IMR-90 (cell line): Measurements from ENCODE around the gene CHPT1. TPM values are rescaled to one million over a fixed set of nuclear protein-coding genes. Genes with fewer than 3 reads are reported as not detected.

Source experiments
- ATAC-seq: fragments of 200-7000 bp; cut with Tn5 transposase; 2 replicates; pipeline ENCODE4 v1.9.1; 2020; ENCODE audit warnings: low read depth, mild to moderate bottlenecking, moderate library complexity
- BruUV-seq: library from RNA; stranded (reverse); fragments of 400-500 nt; replicated peaks from 2 replicates; lab custom pipeline; 2021; lab: Mats Ljungman, UMichigan
- CTCF ChIA-PET: fragments of 300-600 bp; formaldehyde crosslinking; extraction: SDS; loops from one replicate; lab custom pipeline; 2021; ENCODE audit warnings: antibody characterized with exemption; lab: Yijun Ruan, JAX
- POLR2A ChIA-PET: fragments of 300-600 bp; sonication (Branson Sonifier 250); formaldehyde crosslinking; loops from one replicate; lab custom pipeline; 2022; ENCODE audit warnings: antibody characterized with exemption; ENCODE audit not compliant: unreplicated experiment; lab: Charles Lee
- DNase-seq: peaks from one replicate; pipeline ENCODE4 v3.0.0; 2013
- H2AFZ ChIP-seq: replicated peaks from 2 replicates; pipeline ENCODE3; 2013; ENCODE audit warnings: low read length, mild to moderate bottlenecking; ENCODE audit not compliant: poor library complexity
- H2AK5ac ChIP-seq: 2 replicates; pipeline ENCODE4 v1.6.1; 2013; ENCODE audit warnings: low read depth, low read length, inconsistent platforms
- H2AK9ac ChIP-seq: replicated peaks from 2 replicates; pipeline ENCODE3; 2013; ENCODE audit warnings: mild to moderate bottlenecking, low read depth, low read length, moderate library complexity; ENCODE audit not compliant: poor library complexity
- H2BK120ac ChIP-seq: 2 replicates; pipeline ENCODE4 v1.6.1; 2013; ENCODE audit warnings: low read depth, low read length, inconsistent platforms
- H2BK15ac ChIP-seq: 3 replicates; pipeline ENCODE4 v1.6.1; 2013; ENCODE audit warnings: low read depth, low read length, inconsistent platforms
- H2BK20ac ChIP-seq: 2 replicates; pipeline ENCODE4 v1.6.1; 2013; ENCODE audit warnings: low read depth, mild to moderate bottlenecking, inconsistent platforms, low read length, moderate library complexity
- H2BK5ac ChIP-seq: 2 replicates; pipeline ENCODE4 v1.6.1; 2013; ENCODE audit warnings: mild to moderate bottlenecking, low read depth, low read length, inconsistent platforms; ENCODE audit not compliant: poor library complexity, severe bottlenecking
- H3K14ac ChIP-seq: replicated peaks from 2 replicates; pipeline ENCODE4 v1.6.1; 2013; ENCODE audit warnings: low read depth, low read length, inconsistent platforms
- H3K18ac ChIP-seq: 2 replicates; pipeline ENCODE4 v1.6.1; 2013; ENCODE audit warnings: low read depth, low read length, control low read depth
- H3K23ac ChIP-seq: 2 replicates; pipeline ENCODE4 v1.6.1; 2013; ENCODE audit warnings: low read depth, low read length, inconsistent platforms
- H3K27ac ChIP-seq: 2 replicates; pipeline ENCODE4 v1.5.1; 2013; ENCODE audit warnings: mild to moderate bottlenecking, control low read depth, low read length; ENCODE audit not compliant: insufficient read depth
- H3K27me3 ChIP-seq: 2 replicates; pipeline ENCODE4 v1.6.1; 2013; ENCODE audit warnings: low read length; ENCODE audit not compliant: control insufficient read depth, insufficient read depth
- H3K36me3 ChIP-seq: 2 replicates; pipeline ENCODE4 v1.6.1; 2013; ENCODE audit warnings: low read length, mixed read lengths; ENCODE audit not compliant: control insufficient read depth, insufficient read depth
- H3K4ac ChIP-seq: 2 replicates; pipeline ENCODE4 v1.6.1; 2013; ENCODE audit warnings: low read depth, low read length, inconsistent platforms
- H3K4me1 ChIP-seq: 2 replicates; pipeline ENCODE4 v1.6.1; 2013; ENCODE audit warnings: low read length, mixed read lengths; ENCODE audit not compliant: control insufficient read depth, insufficient read depth
- H3K4me2 ChIP-seq: 2 replicates; pipeline ENCODE4 v1.6.1; 2013; ENCODE audit warnings: low read depth, mild to moderate bottlenecking, control low read depth, low read length, moderate library complexity
- H3K4me3 ChIP-seq: 2 replicates; pipeline ENCODE4 v1.5.1; 2013; ENCODE audit warnings: low read depth, mild to moderate bottlenecking, control low read depth, low read length, moderate library complexity; ENCODE audit not compliant: insufficient read depth
- H3K56ac ChIP-seq: 2 replicates; pipeline ENCODE4 v1.6.1; 2013; ENCODE audit warnings: low read length, inconsistent platforms; ENCODE audit not compliant: insufficient read depth; ENCODE audit errors: extremely low read depth
- H3K79me1 ChIP-seq, 2 experiments: 2 replicates each; pipeline ENCODE4 v1.6.1; 2013; ENCODE audit warnings: low read length in 2 of 2, inconsistent platforms in 1 of 2, low read depth in 1 of 2
- H3K9ac ChIP-seq: 2 replicates; pipeline ENCODE4 v1.6.1; 2013; ENCODE audit warnings: low read depth, low read length, control low read depth
- H3K9me1 ChIP-seq: 2 replicates; pipeline ENCODE4 v1.6.1; 2013; ENCODE audit warnings: low read length, inconsistent platforms; ENCODE audit not compliant: insufficient read depth
- H3K9me3 ChIP-seq: 2 replicates; pipeline ENCODE4 v1.6.1; 2013; ENCODE audit warnings: low read length; ENCODE audit not compliant: control insufficient read depth, insufficient read depth
- H4K20me1 ChIP-seq: 2 replicates; pipeline ENCODE4 v1.6.1; 2013; ENCODE audit warnings: low read length, inconsistent platforms; ENCODE audit not compliant: insufficient read depth
- H4K5ac ChIP-seq: 2 replicates; pipeline ENCODE4 v1.6.1; 2013; ENCODE audit warnings: mild to moderate bottlenecking, low read depth, low read length, control low read depth
- H4K8ac ChIP-seq, 2 experiments: 2 replicates each; pipeline ENCODE4 v1.6.1; 2013; ENCODE audit warnings: low read depth in 2 of 2, low read length in 2 of 2, control low read depth in 1 of 2, inconsistent platforms in 1 of 2
- H4K91ac ChIP-seq: 2 replicates; pipeline ENCODE4 v1.6.1; 2013; ENCODE audit warnings: low read depth, low read length, inconsistent platforms; ENCODE audit not compliant: insufficient read depth
- CEBPB ChIP-seq: IDR thresholded peaks from 2 replicates; pipeline ENCODE4 v1.6.1; 2012; ENCODE audit warnings: low read depth, low read length, improper control_type of control experiment
- CHD1 ChIP-seq: IDR thresholded peaks from 2 replicates; pipeline ENCODE4 v1.6.1; 2012; ENCODE audit warnings: low read depth, low read length, improper control_type of control experiment
- ELK1 ChIP-seq: fragments of 150-350 bp; IDR thresholded peaks from 2 replicates; pipeline ENCODE4 v1.6.1; 2016; ENCODE audit warnings: low read depth, mild to moderate bottlenecking, low read length, moderate library complexity, borderline replicate concordance
- FOS ChIP-seq: fragments of 150-350 bp; IDR thresholded peaks from 2 replicates; pipeline ENCODE4 v1.6.1; 2016; ENCODE audit warnings: low read depth, low read length
- NFE2L2 ChIP-seq: fragments of 150-350 bp; IDR thresholded peaks from 2 replicates; pipeline ENCODE4 v1.6.1; 2016; ENCODE audit warnings: low read depth, mild to moderate bottlenecking, low read length
- POLR2A ChIP-seq: IDR thresholded peaks from 2 replicates; pipeline ENCODE4 v1.6.1; 2012; ENCODE audit warnings: mild to moderate bottlenecking, low read depth, low read length
- RAD21 ChIP-seq: IDR thresholded peaks from 2 replicates; pipeline ENCODE4 v1.6.1; 2012; ENCODE audit warnings: low read length, improper control_type of control experiment
- RCOR1 ChIP-seq: IDR thresholded peaks from 2 replicates; pipeline ENCODE4 v1.6.1; 2012; ENCODE audit warnings: mild to moderate bottlenecking, low read length, improper control_type of control experiment; ENCODE audit not compliant: insufficient replicate concordance
- SMC3 ChIP-seq: fragments of 150-350 bp; IDR thresholded peaks from 2 replicates; pipeline ENCODE4 v1.6.1; 2016; ENCODE audit warnings: low read depth, mild to moderate bottlenecking, antibody characterized with exemption, low read length, moderate library complexity
- USF2 ChIP-seq: fragments of 150-350 bp; IDR thresholded peaks from 2 replicates; pipeline ENCODE4 v1.6.1; 2017; ENCODE audit warnings: mild to moderate bottlenecking, antibody characterized with exemption, low read length, low read depth
- WGBS, 2 experiments: methylation state at CpG; one replicate each; pipeline versions ENCODE4 v1.1.5 to v1.1.7; 2013; ENCODE audit warnings: missing lambda C conversion rate in 2 of 2; ENCODE audit not compliant: insufficient read length in 1 of 2; ENCODE audit errors: extremely low coverage in 2 of 2; 5-methylcytosine and 5-hydroxymethylcytosine counted together
- dilution Hi-C: fragments of 300-500 bp; cut with HindIII; formaldehyde crosslinking; loops from one replicate; pipeline ENCODE4 v1.14.3; 2018; ENCODE audit warnings: low sequenced_read_pairs; ENCODE audit not compliant: unreplicated experiment
- in situ Hi-C: fragments of 300-500 bp; cut with MboI; formaldehyde crosslinking; loops from 3 replicates; pipeline ENCODE4 v1.14.3; 2019; ENCODE audit warnings: low sequenced_read_pairs, inconsistent platforms, mixed read lengths
- intact Hi-C: fragments of 100-400 bp; cut with micrococcal nuclease; formaldehyde crosslinking; loops from 2 replicates; pipeline ENCODE4 v1.10.0; 2022
- polyA plus RNA-seq, 3 experiments: library from polyadenylated mRNA; depleted of rRNA; stranded (reverse); fragments of >200 nt; gene quantifications; 2 replicates each; pipeline ENCODE4 v1.2.3, GENCODE V29; 2012; ENCODE audit warnings: low replicate concordance in 1 of 3
- total RNA-seq: library from RNA; depleted of rRNA; stranded (reverse); fragments of >200 nt; gene quantifications from 2 replicates; pipeline ENCODE4 v1.2.3, GENCODE V29; 2012

The CHPT1 gene
- total and polyA plus RNA-seq, 2 of the 4 experiments (the other 2 are of a cell fraction): 8.1 to 11.7 TPM

GRCh38 chr12:101777978-101778377 lies 80.5 kb downstream of the CHPT1 start:
- Histone ChIP-seq H2BK15ac (no peak overlapping the region), H3K79me1 (no peaks in the 10 kb centered on the region; a peak in 2 of 4 replicates), H3K14ac (no peak overlapping the region), H4K5ac (no peak overlapping the region), H3K23ac (no peak overlapping the region), H3K27me3 (no peaks in the 10 kb centered on the region), H2AK5ac (no peak overlapping the region), H2BK20ac (no peak overlapping the region), H3K18ac (no peak overlapping the region), H3K4me3 (no peak overlapping the region), H3K4me2 (no peak overlapping the region), H4K91ac (no peak overlapping the region), H4K20me1 (no peaks in the 10 kb centered on the region; the same call in 1 of the 2 replicates), H2BK120ac (no peak overlapping the region), H3K9ac (no peak overlapping the region), H2AK9ac (no peak overlapping the region), H3K9me3 (no peaks in the 10 kb centered on the region), H3K9me1 (peaks cover 10% of the 10 kb centered on the region), H4K8ac (no peak overlapping the region), H3K27ac (no peak overlapping the region), H3K4ac (no peak overlapping the region), H2BK5ac (no peak overlapping the region), H3K56ac (no peak overlapping the region), H3K36me3 (peaks cover 2% of the 10 kb centered on the region; the same call in 1 of the 2 replicates), H3K4me1 (peaks cover 8% of the 10 kb centered on the region), H2AFZ (no peak overlapping the region)
- WGBS, 2 experiments: no CpG with 5 or more reads among the region's 4 CpGs
- TF ChIP-seq RAD21 (no peak), CEBPB (no peak), FOS (no peak), POLR2A (no peak), ELK1 (no peak), USF2 (no peak), CHD1 (no peak), SMC3 (no peak), RCOR1 (no peak), NFE2L2 (no peak)
- dilution Hi-C loops (no loop called here), intact Hi-C loops (loop anchor here (10.0 kb wide), 2 partner anchors 317 to 987 kb away; no protein-coding TSS in a partner anchor), in situ Hi-C loops (loop anchor here (5.0 kb wide), 1 partner anchor 49 kb away; no protein-coding TSS in a partner anchor)
- ChIA-PET CTCF (interaction anchor here (1.0 kb wide), 1 partner anchor 60 kb away, joined by 3 read pairs; no protein-coding TSS in a partner anchor), POLR2A (no interaction called here)
- ATAC-seq (no peak), DNase-seq (no peak)
- no TSS peak for BruUV-seq
